HG02885 (cell line): Measurements from ENCODE around the gene MUC5AC.
"Not testable (repeated sequence)": the region's sequence is repeated elsewhere in the genome, so short reads cannot be mapped to it uniquely, and the experiment has no call there.

Experiments
- ATAC-seq: cut with Tn5 transposase; IDR thresholded peaks from one replicate; pipeline ENCODE4 v1.9.1; 2021; ENCODE audit warnings: mild to moderate bottlenecking; ENCODE audit not compliant: unreplicated experiment, poor library complexity

Gene MUC5AC, protein sequence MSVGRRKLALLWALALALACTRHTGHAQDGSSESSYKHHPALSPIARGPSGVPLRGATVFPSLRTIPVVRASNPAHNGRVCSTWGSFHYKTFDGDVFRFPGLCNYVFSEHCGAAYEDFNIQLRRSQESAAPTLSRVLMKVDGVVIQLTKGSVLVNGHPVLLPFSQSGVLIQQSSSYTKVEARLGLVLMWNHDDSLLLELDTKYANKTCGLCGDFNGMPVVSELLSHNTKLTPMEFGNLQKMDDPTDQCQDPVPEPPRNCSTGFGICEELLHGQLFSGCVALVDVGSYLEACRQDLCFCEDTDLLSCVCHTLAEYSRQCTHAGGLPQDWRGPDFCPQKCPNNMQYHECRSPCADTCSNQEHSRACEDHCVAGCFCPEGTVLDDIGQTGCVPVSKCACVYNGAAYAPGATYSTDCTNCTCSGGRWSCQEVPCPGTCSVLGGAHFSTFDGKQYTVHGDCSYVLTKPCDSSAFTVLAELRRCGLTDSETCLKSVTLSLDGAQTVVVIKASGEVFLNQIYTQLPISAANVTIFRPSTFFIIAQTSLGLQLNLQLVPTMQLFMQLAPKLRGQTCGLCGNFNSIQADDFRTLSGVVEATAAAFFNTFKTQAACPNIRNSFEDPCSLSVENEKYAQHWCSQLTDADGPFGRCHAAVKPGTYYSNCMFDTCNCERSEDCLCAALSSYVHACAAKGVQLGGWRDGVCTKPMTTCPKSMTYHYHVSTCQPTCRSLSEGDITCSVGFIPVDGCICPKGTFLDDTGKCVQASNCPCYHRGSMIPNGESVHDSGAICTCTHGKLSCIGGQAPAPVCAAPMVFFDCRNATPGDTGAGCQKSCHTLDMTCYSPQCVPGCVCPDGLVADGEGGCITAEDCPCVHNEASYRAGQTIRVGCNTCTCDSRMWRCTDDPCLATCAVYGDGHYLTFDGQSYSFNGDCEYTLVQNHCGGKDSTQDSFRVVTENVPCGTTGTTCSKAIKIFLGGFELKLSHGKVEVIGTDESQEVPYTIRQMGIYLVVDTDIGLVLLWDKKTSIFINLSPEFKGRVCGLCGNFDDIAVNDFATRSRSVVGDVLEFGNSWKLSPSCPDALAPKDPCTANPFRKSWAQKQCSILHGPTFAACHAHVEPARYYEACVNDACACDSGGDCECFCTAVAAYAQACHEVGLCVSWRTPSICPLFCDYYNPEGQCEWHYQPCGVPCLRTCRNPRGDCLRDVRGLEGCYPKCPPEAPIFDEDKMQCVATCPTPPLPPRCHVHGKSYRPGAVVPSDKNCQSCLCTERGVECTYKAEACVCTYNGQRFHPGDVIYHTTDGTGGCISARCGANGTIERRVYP (N-terminal part only)

DNA sequence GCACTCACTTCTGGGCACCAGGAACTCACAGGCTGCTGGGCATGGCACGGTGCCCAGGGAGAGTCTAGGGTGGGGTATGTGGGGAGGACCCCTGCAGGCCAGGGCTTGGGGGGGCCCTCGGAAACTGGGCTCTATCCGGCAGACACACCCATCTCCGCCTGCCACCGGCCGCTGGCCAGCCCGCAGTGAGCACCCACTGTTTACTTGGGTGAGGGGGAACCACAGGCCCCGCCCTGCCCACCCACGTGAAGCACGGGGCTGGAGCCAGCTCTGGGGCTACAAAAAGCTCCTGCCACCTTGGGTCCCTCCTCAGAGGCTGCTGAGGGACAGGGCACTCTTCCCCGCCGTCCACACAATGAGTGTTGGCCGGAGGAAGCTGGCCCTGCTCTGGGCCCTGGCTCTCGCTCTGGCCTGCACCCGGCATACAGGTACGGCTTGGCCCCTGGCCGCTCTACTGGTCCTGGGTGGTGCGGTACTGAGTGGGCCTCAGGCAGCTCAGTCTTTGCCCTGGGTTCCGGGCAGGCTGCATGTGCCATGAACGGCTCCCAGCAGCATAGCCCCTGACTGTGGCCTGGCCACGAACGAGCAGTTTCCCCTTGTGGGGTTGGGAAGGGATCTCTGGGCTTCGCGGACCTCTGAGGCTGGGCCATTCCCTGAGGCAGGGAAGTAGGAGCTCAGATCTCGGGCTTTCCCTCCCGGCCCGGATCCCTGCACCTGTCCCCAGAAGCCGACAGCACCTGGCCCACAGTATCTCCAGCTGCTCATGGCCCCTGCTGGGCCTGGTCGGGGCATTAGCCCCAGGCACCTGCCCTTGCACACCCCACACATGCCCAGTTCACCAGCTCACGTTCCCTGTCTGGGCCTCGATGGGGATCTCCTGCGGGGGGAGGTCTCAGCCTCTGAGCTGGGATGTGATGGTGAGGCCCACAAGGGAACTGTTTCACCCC lies at the start of gene MUC5AC:
MUC5AC (plus strand) TSS at position 309 of the 947 bp plus-strand sequence; CDS start at position 356, 47 bp downstream.
- ATAC-seq = no peak

DNA sequence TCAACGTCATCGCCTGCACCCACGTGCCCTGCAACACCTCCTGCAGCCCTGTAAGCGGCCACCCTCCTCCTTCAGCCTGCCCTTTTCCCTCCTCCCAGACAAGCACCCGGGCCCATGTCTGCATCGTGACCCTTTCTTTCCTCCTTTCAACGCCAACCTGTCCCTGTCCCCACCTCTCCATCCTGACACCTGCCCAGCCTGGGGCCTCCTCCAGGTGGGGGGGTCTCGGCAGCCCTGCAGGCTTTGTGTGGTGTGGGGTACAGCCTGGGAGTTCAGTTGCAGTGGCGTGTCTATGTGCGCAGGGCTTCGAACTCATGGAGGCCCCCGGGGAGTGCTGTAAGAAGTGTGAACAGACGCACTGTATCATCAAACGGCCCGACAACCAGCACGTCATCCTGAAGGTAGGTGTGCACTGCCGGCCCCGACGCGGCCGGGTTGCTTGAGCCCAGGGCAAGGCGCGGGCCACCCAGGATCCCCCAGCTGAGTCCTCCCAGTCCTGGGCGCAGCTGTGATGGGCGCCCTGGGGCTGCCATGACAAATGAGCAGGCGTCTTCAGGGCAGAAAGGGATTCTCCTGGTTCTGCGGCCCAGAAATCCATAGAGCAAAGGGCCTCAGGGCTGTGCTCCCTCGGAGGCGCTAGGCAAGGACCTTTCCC lies 49.4 kb upstream of the MUC5AC start:
- ATAC-seq = no peak

DNA sequence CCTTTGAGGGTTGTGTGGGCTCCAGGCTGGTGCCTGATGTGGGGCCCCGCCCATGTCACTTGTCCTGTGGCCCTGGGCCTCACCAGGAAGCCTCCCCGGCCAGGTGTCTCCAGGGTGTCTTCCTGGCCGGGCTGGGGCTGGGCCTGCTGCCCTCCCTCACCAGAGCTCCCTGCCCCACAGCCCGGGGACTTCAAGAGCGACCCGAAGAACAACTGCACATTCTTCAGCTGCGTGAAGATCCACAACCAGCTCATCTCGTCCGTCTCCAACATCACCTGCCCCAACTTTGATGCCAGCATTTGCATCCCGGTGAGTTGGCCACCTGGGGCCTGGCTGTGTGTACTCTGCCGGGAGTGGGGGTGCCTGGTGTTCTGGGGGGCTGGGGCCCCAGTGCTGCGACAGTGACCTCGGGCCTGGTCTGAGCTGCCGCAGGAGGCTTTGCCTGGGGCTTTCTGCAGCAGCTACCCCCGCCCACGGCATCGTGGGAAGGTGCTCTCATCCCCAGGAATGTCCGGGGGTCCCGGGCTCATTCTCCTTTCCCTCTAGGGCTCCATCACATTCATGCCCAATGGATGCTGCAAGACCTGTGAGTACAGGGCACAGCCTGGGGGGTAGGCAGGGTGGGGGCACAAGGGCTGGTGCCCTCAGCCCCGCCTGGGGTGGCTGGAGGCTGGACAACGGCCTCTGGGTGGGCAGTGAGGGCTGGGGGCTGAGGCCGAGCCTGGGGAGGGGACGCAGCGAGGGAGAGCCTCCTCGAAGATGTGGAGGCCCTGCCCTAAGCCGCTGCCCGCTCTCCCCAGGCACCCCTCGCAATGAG lies 48.4 kb upstream of the MUC5AC start:
- no peak for ATAC-seq

DNA sequence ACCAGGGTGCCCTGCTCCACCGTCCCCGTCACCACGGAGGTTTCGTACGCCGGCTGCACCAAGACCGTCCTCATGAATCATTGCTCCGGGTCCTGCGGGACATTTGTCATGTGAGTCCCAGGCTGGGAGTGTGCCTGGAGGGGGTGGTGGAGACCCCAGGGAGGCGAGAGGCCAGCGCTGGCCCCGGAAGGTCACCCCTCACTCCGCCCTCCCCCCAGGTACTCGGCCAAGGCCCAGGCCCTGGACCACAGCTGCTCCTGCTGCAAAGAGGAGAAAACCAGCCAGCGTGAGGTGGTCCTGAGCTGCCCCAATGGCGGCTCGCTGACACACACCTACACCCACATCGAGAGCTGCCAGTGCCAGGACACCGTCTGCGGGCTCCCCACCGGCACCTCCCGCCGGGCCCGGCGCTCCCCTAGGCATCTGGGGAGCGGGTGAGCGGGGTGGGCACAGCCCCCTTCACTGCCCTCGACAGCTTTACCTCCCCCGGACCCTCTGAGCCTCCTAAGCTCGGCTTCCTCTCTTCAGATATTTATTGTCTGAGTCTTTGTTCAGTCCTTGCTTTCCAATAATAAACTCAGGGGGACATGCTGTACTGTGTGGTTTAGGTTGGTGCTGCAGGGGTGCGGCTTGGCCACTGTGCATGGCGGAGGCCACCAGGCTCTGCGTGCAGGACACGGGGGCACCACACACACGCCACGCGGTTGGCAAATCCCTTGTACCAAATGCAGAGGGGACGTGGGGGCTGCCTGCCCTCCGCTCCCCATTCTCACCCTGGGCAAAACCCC lies 47.6 kb upstream of the MUC5AC start:
- ATAC-seq = no peak

DNA sequence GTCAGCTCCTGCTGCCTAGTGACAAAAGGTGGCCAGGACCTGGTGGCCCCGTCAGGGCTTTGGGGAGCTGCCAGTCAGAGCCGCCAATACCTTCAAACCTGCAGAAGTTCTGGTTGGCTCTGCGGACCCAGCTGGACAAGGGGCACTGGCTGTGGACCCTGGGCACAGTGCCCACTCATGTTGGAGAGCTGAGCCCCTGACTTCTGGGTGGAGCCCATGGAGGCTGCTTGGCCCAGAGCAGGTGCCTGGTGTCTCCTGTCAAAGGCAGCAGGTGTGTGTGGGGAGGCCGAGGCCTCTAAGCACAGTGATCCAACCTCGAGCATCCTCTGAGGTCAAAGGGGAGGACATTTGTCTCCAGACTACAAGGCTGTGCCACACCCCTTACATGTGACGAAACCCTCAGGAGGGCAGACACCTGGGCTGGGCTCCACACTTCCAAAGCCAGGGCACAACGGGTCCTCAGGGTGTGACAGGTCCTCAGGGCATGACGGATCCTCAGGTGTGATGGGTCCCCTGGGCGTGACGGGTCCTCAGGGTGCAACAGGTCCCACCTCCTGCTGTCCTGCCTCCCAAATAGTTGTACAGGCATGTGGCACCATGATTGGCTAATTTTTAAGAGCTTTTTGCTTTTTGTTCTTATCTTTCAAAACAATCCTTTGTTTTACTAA lies 46.1 kb upstream of the MUC5AC start:
- no peak for ATAC-seq

DNA sequence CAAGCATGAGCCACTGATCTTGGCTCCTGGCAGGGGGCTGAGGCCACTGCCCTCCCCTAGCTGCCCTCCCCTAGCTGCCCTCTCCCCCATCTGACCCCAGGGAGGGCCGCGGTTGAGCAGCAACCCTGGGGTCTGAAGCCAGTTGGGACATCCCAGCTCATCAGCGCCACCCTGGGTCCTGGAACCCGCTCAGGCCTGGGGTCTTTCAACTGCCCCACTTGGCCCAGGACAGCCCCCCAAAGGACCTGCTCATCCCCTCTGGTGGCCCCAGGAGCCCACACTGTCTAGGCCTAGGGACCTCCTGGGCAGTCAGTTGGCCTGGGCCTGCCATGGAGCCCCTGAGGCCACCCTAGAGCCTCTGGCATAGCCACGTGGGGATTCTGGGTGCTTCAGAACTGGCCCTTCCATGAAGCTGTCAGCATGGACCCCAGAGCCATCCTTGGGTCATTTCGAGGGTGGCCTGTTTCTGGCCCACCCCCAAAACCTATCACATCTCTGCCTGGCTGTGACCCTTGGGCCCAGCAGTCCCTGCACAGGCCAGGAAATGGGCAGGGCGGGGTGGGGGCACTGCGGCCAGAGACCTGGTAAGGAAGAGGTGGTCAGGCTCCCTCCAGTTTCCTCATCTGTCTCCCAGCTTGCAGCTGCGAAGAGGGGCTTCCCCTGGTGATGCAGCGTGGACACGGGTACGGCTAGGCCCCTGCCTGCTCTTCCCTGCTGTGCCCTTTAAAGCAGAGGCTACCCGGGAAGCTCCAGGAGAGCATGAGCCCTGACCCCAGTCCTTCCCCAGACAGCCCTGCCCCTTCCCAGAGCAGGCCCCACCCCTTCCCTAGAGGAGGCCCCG lies 45.2 kb upstream of the MUC5AC start:
- ATAC-seq = no peak

DNA sequence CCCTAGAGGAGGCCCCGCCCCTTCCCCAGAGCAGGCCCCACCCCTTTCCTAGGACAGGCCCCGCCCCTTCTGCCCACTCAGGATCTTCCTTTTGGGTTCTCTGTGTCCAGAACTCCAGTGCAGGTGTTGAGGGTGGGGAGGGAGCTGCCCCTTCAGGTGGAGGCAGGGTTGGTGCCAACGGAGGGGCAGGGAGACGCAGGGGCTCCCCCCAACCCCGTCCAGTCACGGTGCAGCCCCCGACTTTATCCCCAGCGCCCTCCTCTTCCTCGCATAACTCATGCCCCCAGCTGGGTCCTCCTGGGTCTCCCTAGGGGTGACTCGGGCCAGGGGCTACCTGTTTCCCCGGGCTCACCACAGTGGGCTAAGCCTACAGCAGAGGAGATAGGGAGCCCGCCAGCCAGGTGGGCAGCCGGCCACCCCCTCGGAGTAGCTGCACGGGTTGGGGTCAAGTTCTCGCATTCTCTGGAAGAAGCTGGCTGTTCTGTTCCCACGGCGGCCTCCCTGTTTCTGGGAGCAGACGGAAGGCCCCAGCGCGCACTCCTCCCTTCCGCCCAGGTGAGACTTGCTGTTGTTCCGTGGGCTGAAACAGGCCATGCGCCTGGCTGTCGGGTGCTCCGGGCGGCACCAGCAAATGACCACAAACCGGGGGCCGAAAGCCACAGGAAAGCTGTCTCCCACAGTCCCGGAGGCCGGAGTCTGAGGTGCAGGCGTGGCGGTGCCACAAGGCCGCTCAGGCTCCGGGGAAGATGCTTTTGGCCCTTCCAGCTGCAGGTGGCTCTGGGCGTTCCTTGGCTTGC lies 44.1 kb upstream of the MUC5AC start:
- no peak for ATAC-seq

DNA sequence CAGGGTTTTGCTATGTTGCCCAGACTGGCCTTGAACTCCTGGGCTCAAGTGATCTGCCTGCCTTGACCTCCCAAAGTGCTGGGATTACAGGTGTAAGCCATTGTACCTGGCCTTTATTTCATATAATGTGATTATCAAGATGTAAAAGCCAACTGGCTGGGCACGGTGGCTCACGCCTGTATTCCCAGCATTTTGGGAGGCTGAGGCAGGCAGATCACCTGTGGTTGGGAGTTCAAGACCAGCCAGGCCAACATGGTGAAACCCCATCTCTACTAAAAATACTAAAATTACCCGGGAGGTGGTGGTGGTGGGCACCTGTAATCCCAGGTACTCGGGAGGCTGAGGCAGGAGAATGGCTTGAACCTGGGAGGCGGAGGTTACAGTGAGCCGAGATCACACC lies 42.5 kb upstream of the MUC5AC start:
- ATAC-seq = not testable (repeated sequence)

DNA sequence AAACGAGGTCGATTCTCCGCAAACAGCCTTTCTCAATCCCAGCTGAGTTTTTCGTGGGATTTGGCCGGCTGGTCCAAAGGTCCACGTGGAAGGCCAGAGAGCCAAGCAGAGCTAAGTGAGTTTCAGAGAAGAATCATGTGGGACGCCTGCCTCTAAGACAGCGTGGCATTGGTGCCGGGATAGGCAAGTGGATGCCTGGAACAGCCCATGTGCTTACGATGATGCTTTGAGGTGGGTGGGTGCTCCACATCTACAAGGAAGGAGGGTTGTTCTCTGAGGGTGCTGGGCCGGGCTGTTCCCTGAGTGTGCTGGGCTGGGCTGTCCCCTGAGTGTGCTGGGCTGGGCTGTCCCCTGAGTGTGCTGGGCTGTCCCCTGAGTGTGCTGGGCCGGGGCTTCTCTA lies 41.6 kb upstream of the MUC5AC start:
- no peak for ATAC-seq

DNA sequence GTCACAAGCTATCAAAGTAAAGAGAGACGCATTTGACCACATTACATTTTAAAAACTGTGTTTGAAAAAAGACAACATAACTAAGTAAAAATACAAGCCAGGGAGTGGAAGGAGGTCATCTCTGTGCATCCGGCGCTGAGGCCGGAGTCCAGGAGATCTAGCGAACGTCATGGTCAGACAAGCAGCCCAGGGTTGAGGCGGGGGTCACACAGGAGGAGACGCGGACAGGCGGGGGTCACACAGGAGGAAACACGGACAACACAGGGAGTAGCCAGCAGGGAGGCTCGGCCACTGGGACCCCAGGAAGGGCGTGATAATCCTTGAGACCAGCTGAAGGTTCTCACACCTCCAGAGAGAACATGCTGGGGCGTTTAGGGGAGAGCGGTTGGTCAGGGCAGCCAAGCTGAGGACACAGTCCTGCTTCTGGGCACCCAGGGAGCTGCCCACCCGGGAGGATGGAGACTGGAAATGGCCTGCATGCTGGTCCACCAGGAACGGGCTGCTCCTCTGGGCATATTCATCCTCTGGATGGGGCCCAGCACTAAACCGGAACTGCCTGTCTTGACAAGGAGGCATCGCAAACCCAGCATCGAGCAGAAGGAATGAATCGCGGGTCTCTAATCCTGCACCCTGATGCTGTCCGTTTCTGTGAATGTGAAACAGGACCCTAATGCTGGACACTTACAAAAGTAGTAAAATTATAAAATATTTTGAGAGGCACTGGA lies 40.9 kb upstream of the MUC5AC start:
- ATAC-seq = no peak

DNA sequence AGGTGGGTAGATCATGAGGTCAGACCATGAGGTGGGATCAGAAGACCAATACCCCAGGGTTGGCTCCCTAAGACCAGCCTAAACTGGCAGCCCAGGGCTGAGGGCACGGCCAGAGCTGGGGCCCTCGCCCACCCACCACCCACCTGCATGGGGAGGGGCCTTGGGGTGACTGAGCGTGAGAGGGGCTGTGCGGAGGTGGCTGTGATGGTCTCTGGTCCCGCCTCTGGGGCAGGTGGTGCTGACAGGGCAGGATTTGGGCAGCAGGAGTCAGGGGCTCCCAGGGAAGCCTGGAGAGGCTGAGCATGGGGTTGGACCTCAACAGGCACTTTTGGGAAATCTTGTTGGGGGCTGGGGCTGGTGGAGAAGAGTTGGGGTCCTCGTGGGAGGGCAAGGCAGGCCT lies 39.8 kb upstream of the MUC5AC start:
- ATAC-seq = no peak

DNA sequence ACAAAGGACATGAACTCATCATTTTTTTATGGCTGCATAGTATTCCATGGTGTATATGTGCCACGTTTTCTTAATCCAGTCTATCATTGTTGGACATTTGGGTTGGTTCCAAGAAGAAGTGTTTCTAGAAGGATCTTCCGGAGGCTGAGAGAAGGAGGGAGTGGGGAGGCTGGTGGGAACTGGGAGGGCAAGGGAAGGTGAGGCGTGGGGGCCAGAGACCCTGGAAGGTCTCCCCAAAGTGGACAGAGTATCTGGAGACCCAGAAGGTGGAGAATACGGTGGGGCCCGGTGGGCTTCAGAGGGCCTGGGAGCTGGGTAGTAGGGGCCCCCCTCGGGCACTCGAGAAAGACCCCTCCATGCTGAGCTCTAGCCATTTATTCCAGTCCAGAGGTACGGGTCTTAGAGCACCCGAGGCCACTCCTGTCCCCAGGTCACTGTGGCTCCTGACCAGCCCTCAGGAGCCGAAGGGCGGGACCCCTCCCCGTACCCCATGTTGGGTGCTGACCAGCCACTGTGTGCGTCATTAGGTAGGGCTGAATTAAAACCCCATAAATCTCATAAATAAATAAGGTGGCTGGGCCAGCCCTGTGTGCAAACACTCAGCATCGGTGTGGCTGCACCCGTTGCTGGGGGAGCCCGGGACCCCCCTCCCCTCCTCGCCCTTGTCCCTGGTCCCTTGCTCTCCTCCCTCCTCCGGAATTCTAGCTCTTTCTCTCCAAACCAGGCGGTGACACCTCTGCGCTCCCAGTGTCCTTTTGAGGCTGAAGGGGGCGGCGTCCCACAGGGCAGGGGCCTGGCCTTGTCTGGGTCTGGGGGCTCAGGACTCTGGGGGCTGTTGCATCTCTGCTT lies 38.8 kb upstream of the MUC5AC start:
- ATAC-seq = no peak

DNA sequence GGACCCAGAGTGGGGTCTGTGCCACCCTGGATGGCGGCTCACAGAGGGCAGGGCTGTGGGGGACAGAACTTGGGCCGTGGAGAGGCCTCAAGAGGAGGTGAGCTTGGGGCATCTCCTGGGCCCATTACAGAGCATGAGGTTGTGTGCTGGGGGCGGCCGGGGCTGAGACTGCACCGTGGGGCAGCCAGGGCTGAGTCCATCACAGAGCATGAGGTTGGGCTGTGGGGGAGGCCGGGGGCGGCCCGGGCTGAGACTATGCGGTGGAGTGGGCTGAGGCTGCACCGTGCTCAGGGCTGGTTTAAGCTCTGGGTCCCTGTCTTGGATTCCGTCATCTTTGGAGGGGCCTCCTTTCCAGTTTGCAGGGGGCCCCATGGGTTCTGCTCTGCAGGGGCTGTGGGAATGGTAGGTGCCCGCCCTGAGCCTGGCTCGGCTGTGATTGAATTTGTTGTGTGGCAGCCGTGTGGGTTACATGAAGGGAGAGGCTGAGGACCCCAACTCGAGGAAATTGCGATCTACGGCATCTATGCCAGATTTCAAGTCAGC lies 38.1 kb upstream of the MUC5AC start:
- ATAC-seq = no peak
